HepG2 (cell line): ENCODE results near the gene DUSP15. TPM values are rescaled to one million over a fixed set of nuclear protein-coding genes. Genes with fewer than 3 reads are reported as not detected.
A peak's percentile ranks its signal among the peaks of the same experiment; 100 is the strongest.

Source experiments
- ATF2 ChIP-seq: sonication (generic); formaldehyde crosslinking; IDR thresholded peaks from 2 replicates; pipeline ENCODE4 v1.4.0; 2020; ENCODE audit warnings: missing genetic modification reagents
- DR1 ChIP-seq: sonication (generic); formaldehyde crosslinking; IDR thresholded peaks from 2 replicates; pipeline ENCODE4 v1.8.0; 2021; ENCODE audit warnings: mild to moderate bottlenecking, missing genetic modification reagents, inconsistent platforms
- FOXM1 ChIP-seq: sonication (generic); formaldehyde crosslinking; IDR thresholded peaks from 2 replicates; pipeline ENCODE4 v1.5.0; 2020; ENCODE audit warnings: missing genetic modification reagents
- GTF2F1 ChIP-seq: fragments of 150-350 bp; IDR thresholded peaks from 2 replicates; pipeline ENCODE4 v1.6.1; 2014; ENCODE audit warnings: low read length
- HNF4G ChIP-seq, 2 experiments: sonication (generic) in 1 of 2; formaldehyde crosslinking in 1 of 2; IDR thresholded peaks; 2 replicates each; pipeline versions ENCODE4 v1.4.0 to v1.6.1; 2011 to 2020; ENCODE audit warnings: borderline replicate concordance in 2 of 2, low read depth in 2 of 2, mild to moderate bottlenecking in 2 of 2, low read length in 1 of 2, missing genetic modification reagents in 1 of 2, moderate library complexity in 1 of 2
- HOXA3 ChIP-seq: sonication (generic); formaldehyde crosslinking; IDR thresholded peaks from 2 replicates; pipeline ENCODE4 v1.5.0; 2020; ENCODE audit warnings: missing genetic modification reagents
- IKZF1 ChIP-seq: fragments of 450-650 bp; IDR thresholded peaks from 2 replicates; pipeline ENCODE4 v1.7.1; 2016
- KAT8 ChIP-seq: IDR thresholded peaks from 2 replicates; pipeline ENCODE4 v1.6.1; 2016; ENCODE audit warnings: missing genetic modification reagents, missing compliant biosample characterization
- MAFK ChIP-seq, 2 experiments: IDR thresholded peaks in 1 of 2; conservative IDR thresholded peaks in 1 of 2; 2 replicates each; pipeline ENCODE4 v1.6.1; 2011; ENCODE audit warnings: improper control_type of control experiment in 2 of 2, low read length in 2 of 2
- SP2 ChIP-seq: sonication (generic); formaldehyde crosslinking; IDR thresholded peaks from 2 replicates; pipeline ENCODE4 v1.5.1; 2020; ENCODE audit warnings: mild to moderate bottlenecking, missing genetic modification reagents
- ZFAT ChIP-seq: sonication (generic); formaldehyde crosslinking; conservative IDR thresholded peaks from 2 replicates; pipeline ENCODE4 v1.8.1; 2023; ENCODE audit warnings: missing genetic modification reagents, inconsistent platforms
- ZHX1 ChIP-seq: sonication (generic); formaldehyde crosslinking; IDR thresholded peaks from 2 replicates; pipeline ENCODE4 v1.8.1; 2022; ENCODE audit warnings: low read depth, mild to moderate bottlenecking, missing genetic modification reagents
- ZNF18 ChIP-seq: sonication (generic); formaldehyde crosslinking; IDR thresholded peaks from 2 replicates; pipeline ENCODE4 v1.8.0; 2022; ENCODE audit warnings: mild to moderate bottlenecking, missing genetic modification reagents; ENCODE audit not compliant: insufficient replicate concordance
- ZNF501 ChIP-seq: sonication (generic); formaldehyde crosslinking; IDR thresholded peaks from 2 replicates; pipeline ENCODE4 v1.5.1; 2020; ENCODE audit warnings: mild to moderate bottlenecking, moderate library complexity, missing genetic modification reagents
- ZNF790 ChIP-seq: sonication (generic); formaldehyde crosslinking; IDR thresholded peaks from 2 replicates; pipeline ENCODE4 v1.8.0; 2022; ENCODE audit warnings: missing genetic modification reagents, mild to moderate bottlenecking, borderline replicate concordance
- ZNF83 ChIP-seq: sonication (generic); formaldehyde crosslinking; IDR thresholded peaks from 2 replicates; pipeline ENCODE4 v1.4.0; 2020; ENCODE audit warnings: missing genetic modification reagents, mild to moderate bottlenecking, borderline replicate concordance
- polyA plus RNA-seq, 8 experiments: library from polyadenylated mRNA; depleted of rRNA in 3 of 8; stranded (reverse) in 7 of 8; unstranded in 1 of 8; fragments of >200 nt; fragmentation: Illumina TruSeq in 4 of 8; extraction: Trizol in 4 of 8; gene quantifications; 2 replicates each; pipeline versions ENCODE4 v1.2.1 to v1.2.3, GENCODE V29; 2011 to 2016; ENCODE audit warnings: low read depth in 4 of 8, missing spikeins in 1 of 8, mixed read lengths in 1 of 8; ENCODE audit not compliant: insufficient read depth in 1 of 8
- total RNA-seq, 5 experiments: library from RNA; depleted of rRNA; stranded (reverse); fragments of >200 nt; fragmentation: Illumina TruSeq; extraction: Trizol; gene quantifications; 2 replicates each; pipeline ENCODE4 v1.2.3, GENCODE V29; 2016; ENCODE audit warnings: low read depth in 1 of 5

DUSP15 gene
- total and polyA plus RNA-seq, 2 of the 13 experiments (the other 11 are each of a cell fraction or from before 2014, with no cell fraction given) = 0.17 to 0.93 TPM

GRCh38 chr20:31835977-31836852 lies 34.1 kb downstream of the DUSP15 start (continued):
- TF ChIP-seq KAT8 (CRISPR knock-in tag) = 0 out of 2 replicates have a peak, but pooled peaks have one; percentile 26
- TF ChIP-seq FOXM1 (CRISPR knock-in tag) = peak; percentile 45; the same call in 1 of the 2 replicates
- TF ChIP-seq IKZF1 = no peak
- no peak for TF ChIP-seq SP2 (CRISPR knock-in tag)
- TF ChIP-seq ZFAT (CRISPR knock-in tag) = no peak
- TF ChIP-seq ZNF790 (CRISPR knock-in tag) = no peak
- TF ChIP-seq ZNF83 (CRISPR knock-in tag) = no peak
- no peak for TF ChIP-seq HOXA3
- no peak for TF ChIP-seq ZHX1
- no peak for TF ChIP-seq DR1
- TF ChIP-seq ZNF501 (CRISPR knock-in tag) = peak; percentile 64; the same call in 1 of the 2 replicates
- TF ChIP-seq GTF2F1 = no peak
- TF ChIP-seq HNF4G (IDR thresholded peaks at IDR 0.05; ENCODE audit: borderline replicate concordance, low read depth, low read length) = 0 out of 2 replicates have a peak, but pooled peaks have one; percentile 39
- TF ChIP-seq HNF4G (CRISPR knock-in tag; IDR thresholded peaks at IDR 0.05; ENCODE audit: borderline replicate concordance, low read depth) = no peak; the same call in 1 of the 2 replicates
- no peak for TF ChIP-seq MAFK (conservative IDR thresholded peaks at IDR 0.05 in 1 of 2, IDR thresholded peaks at IDR 0.05 in 1 of 2; ENCODE audit: low read length in 2 of 2)
- TF ChIP-seq ATF2 (CRISPR knock-in tag) = no peak
- TF ChIP-seq ZNF18 (CRISPR knock-in tag) = no peak
